Stimulated activated CD4-positive, alpha-beta T cell treated with anti-CD3 and anti-CD28 coated beads, Interleukin-15, amount 100 ng/mL, for 48 hours (primary cell): Measurements from ENCODE around the gene KIFC1.

Source experiments
- DNase-seq, 2 donors: peaks; one replicate each; pipeline ENCODE4 v3.0.0-alpha.2; 2020; ENCODE audit warnings: low read depth in 2 of 2

Gene KIFC1

GRCh38 chr6:33425668-33426577, 34.3 kb downstream of the KIFC1 start:
- peak; percentile 73 to 80 for DNase-seq

DNA sequence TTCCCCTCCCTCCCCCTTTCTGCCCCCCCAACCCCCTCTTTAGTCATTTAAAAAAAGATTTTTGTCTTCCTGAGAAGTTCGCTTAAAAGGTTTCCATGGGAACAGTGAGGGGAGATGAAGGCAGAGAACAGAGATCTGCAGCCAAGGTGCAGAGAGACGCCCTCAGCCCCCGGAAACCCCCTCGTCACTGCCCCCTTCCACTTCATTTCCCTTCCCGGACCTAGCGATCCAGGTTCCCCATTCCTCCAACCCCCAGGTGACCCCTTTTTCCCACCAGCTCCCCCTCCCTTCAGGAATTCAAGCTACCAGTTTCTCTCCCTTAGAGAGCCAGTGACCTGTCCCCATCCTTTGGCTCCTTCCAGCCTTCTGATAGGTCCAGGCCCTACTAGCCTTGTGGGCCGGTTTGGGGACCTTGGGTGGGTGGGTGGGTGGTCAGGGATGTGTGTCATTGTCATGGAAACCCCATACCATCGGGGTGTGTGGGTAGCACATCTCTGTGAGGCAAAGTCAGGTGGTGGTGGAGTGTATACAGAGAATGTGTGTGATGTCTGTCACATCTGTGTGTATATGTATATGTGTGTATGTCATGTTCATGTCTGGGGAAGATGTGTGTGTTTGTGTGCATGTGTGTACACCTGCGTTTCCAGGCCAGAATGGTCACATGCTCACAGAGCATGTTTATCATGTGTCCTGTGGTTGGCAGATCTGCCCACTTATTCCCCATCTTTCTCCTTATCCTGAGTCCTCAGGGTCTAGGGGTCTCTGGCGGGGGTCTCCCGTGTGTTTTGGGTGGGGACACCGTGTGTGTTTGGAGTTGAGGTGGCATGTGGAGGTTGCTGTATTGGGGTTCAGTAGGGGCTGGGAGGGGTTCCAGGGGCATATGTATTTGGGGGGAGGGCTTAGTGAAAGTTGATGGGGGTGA, 35.2 kb downstream of the KIFC1 start:
- no peak for DNase-seq

DNA sequence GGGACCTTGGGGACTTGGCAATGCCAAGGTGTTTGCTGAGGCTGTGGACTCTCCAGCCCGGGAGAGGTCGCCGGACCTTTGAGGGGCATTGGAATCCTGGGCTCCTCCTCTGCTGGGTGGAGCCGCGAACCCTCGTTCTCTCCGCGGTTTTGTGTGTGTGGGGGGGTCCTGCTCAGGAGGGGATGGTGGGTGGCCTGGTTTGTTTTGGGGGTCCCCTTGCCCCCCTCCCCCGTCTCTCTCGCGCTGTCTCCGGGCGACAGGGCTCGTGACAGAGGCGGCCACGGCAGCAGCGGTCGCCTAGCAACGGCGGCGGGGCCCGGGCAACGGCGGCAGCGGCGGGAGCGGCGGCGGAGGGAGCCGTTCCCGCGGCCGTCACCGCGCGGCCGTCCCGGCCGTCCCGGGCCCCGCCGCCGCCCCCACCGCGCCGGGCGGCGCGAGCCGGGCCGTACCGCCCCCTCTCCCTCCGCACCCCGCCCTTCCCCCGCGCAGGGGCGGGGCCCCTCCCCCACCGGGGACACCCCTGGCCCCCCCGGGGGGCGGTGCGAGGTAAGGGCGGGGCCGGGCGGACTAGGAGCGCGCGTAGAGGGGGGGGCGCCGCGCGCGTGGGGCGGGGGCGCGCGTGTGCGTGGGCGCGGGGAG, 36.1 kb downstream of the KIFC1 start:
- DNase-seq = no peak

- no peak for DNase-seq
Observed at GRCh38 chr6:33428224-33428965, 36.8 kb downstream of the KIFC1 start.

DNA sequence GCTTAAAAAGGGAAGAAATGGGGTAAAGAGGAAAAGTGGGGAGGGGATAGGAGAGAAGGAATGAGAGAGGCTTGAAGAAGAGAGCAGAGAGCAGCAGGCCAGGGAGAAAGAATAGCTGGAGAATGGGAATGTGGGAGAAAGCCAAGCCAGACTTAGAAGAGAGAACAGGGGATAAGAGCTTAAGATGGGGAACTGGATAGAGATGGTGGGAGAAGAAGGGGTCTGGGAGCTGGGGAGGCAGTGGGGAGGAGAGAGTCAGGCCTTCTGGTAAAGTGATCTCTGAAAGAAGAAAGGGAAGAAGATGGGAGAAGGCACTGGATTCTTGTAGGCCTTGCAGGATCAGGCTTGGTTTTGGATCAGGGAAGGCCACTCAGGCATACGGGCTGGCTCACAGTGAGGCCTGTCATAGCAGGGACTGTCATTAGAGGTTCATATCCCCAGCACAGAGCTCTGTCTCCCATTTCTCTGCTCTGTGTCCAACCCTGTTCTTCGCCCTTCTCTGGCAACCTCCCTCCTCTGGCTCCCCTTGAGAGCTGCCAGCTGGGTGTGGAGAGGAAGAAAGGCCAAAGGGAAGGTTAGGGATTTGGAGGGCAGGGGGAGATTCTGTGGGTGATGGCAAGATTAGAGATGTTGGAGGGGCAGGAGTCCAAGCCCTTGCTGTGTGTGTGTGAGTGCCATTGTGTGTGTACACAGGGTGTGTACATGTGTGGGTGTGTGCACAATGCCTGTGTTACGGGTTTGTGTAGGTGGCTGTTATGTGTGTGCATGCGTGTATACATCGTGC, 37.5 kb downstream of the KIFC1 start:
- DNase-seq = no peak

DNA sequence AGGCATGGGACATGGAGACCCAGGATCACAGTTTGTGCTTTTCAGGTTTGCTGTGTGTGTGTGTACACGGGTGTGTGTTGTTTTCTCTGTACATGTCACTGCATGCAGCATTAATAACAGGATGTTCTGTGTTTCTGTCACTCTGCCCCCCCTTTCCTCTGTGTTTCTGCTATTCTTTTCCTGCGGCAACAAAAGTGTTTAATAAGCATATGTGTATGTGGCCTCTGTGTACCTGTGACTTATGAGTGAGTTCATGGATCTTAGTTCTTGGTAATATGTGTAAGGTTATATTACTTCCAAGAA, 38.1 kb downstream of the KIFC1 start:
- DNase-seq = no peak

GRCh38 chr6:33430334-33430733, 38.7 kb downstream of the KIFC1 start:
- no peak for DNase-seq

DNA sequence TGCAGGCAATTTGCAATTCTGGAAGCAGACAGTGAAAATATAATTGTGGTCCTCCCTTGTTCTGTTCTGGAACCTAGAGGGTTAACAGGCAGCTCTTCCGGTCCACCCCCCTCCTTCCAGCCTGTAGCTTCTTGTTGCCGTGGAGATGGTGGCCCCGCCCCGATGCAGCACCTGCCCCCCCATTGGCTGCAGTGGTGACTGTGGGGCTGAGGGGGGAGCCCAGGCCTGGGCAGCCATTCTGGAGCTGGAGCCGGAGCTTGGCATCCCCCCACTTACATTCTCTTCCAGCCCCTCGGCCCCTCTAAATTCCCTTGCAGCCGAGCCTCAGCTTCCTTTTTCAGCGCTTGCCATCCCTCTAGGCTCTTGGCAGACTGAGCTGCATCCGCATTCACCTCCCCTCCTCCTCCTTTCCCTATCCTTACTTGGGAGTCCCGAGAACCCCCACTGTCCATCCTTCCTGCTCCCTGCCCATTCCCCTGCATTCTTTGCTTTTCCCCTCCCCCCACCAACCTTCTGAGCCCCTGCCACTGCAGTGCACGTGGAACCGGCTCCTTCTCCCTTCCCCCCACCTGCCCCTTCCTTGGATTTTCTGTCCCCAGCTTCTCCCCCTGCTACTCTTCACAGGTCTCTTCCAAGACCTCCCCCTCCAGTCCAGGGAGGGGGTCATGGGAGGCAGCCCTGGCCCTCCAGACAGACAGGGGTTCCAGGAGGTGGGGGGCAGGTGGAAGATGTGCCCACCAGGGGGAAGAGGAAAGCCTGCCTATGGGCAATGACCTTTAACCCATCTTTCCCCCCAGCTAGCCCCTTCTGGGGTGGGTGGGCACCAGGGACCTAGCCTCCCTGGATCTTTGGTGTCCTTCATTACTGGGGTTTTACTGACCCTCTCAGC, 39.6 kb downstream of the KIFC1 start:
- peak; percentile 62 to 79 for DNase-seq

GRCh38 chr6:33431880-33432541, 40.4 kb downstream of the KIFC1 start:
- DNase-seq = no peak

GRCh38 chr6:33432546-33432945, 40.9 kb downstream of the KIFC1 start:
- no peak for DNase-seq

DNA sequence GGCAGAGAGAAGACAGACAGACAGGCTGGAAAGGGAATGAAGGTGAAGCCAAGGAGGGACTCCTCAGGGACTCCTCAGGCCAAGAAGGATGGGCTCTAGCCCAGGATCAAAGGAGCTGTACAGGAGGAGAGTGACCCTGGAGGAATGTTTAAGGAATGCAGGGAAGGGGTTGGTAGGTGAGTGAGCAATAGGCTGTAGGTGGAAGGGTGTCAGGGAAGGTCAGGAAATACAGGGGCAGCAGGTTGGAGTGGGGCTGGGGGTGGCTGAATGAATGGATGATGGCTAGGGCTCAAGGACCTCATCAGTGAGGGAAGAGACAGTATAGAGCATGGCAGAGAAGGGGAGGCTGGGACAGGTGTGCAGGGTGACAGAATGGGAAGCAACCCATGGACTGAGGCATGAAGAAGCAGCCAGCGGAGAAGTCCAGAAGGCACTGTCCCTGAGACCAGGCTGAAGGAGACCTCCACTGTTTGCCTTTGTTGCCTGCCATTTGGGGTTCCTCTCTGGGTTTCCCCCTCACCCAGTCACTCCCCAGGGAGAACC, 41.4 kb downstream of the KIFC1 start:
- DNase-seq = no peak

DNA sequence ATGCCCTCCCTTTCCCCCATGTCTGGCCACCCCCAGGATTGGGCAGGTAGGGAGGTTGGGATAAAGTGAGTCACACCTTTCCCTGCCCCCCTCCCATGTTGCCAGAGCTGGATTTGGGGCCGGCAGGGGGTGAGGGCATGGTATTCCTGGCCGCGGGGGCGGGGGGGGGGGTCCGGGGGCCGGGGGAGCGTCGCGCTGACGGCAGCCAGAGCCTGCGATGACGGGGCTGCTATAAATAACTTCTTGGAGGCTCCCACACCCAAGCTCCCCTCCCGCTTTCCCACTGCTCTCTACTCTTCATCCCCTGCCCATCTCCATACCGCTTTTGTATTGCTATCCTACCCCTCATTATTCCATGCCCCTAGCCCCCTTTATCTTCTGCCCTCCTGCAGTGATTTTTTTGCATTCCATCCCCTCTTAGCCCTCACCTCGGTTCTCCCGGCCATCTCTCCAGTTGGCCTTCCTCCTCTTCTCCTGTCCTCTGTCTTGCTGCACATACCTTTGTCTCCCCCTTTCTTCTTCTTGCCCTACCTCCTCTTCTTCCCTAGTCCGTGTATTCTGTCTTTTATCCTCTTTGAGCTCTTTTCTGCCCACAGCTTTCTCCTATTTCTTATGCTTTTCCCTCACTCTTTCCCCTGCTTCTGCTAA, 42.0 kb downstream of the KIFC1 start:
- DNase-seq = no peak

DNA sequence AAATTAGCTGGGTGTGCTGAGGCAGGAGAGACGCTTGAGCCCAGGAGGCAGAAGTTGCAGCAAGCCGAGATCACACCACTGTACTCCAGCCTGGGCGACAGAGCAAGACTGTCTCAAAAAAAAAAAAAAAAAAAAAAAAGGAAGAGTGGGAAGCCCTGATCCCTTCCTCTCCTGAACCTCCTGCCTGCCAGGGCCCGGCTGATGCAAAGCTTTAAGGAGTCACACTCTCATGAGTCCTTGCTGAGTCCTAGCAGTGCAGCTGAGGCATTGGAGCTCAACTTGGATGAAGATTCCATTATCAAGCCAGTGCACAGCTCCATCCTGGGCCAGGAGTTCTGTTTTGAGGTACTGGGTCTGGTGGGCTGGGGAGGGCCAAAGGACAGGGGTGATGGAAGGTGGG, 43.3 kb downstream of the KIFC1 start:
- DNase-seq = no peak

GRCh38 chr6:33437666-33438065, 46.0 kb downstream of the KIFC1 start:
- no peak for DNase-seq

GRCh38 chr6:33438978-33439594, 47.5 kb downstream of the KIFC1 start:
- DNase-seq = no peak

DNA sequence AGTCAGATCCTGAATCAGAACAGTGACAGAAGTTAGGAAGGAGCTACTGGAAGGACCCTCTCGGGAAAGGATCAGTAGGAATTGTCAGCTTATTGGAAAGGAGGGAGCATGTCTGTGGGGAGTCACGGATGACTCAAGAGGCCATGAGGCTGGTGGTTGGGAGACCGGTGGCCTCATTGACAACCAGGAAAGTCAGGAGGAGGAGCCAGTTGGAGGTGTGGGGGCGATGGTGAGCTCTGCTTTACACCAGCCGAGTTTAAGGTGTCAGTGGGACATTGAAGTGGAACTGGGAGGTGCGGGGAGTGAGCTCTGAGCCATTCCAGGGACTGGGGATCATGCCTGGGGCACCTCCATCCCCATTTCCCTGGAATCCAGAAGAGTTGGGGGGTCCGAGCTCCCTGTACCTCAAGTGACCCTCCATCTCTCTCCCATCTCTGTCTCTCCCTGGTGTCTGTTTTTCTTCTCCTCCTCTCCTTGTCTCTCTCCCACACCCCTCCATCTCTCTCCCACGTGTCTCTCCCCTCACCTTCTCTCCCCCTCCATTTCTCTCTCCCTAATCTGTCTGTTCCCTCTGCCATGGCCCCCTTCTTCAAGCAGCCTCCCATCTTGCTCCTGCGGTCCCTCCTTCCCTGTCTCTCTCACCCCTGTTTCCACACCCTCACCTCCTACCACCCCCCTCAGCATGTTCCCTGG, 48.5 kb downstream of the KIFC1 start:
- no peak for DNase-seq

DNA sequence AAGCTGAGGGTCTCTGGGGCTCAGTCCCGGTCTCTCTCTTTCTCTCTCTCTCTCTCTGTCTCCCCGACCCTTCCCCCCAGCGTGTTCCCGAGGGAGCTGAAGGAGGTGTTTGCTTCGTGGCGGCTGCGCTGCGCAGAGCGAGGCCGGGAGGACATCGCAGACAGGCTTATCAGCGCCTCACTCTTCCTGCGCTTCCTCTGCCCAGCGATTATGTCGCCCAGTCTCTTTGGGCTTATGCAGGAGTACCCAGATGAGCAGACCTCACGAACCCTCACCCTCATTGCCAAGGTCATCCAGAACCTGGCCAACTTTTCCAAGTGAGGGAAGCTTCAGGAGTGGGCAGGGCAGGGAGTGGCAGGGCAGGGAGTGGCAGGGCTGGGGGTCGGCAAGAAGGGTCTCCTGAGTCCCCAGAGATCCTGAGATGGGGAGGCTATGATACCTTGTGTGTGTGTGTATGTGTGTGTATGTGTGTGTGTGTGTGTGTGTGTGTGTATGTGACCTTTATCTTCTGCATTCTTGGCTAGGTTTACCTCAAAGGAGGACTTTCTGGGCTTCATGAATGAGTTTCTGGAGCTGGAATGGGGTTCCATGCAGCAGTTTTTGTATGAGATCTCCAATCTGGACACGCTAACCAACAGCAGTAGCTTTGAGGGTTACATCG, 49.2 kb downstream of the KIFC1 start:
- no peak for DNase-seq
